GM21528 (cell line): Measurements from ENCODE around the gene MAPKAPK3.
A peak's percentile ranks its signal among the peaks of the same experiment; 100 is the strongest.

ENCODE experiments used
- ATAC-seq: cut with Tn5 transposase; IDR thresholded peaks from one replicate; pipeline ENCODE4 v1.9.1; 2021; ENCODE audit warnings: mild to moderate bottlenecking, moderate library complexity; ENCODE audit not compliant: unreplicated experiment, low FRiP score

Gene MAPKAPK3

GRCh38 chr3:50617096-50617791 is at the start of gene MAPKAPK3:
TSS of gene MAPKAPK3 (plus strand) at chr3:50617151. CDS start at chr3:50617566, 415 bp downstream.
- ATAC-seq: peak; percentile 19

GRCh38 chr3:50567386-50568167 is 49.4 kb upstream of the MAPKAPK3 start, which contains the start of gene C3orf18:
TSS of gene C3orf18 (minus strand) at chr3:50567747. CDS start at chr3:50565699, 2,048 bp downstream.
- peak; percentile 76 for ATAC-seq

GRCh38 chr3:50568947-50569749 is 47.8 kb upstream of the MAPKAPK3 start, which contains the start of gene HEMK1:
TSS of gene HEMK1 (plus strand) at chr3:50569522. CDS start at chr3:50571105, 1,583 bp downstream.
- peak; percentile 70 for ATAC-seq

GRCh38 chr3:50570508-50571279 is 46.3 kb upstream of the MAPKAPK3 start:
- ATAC-seq: no peak

- ATAC-seq: no peak
Observed at GRCh38 chr3:50571486-50571885, 45.5 kb upstream of the MAPKAPK3 start.

GRCh38 chr3:50572158-50572557 is 44.8 kb upstream of the MAPKAPK3 start:
- no peak for ATAC-seq

- no peak for ATAC-seq
Observed at GRCh38 chr3:50572801-50573371, 44.1 kb upstream of the MAPKAPK3 start.

GRCh38 chr3:50573566-50574443 is 43.1 kb upstream of the MAPKAPK3 start:
- no peak for ATAC-seq

- ATAC-seq: no peak
Observed at GRCh38 chr3:50574444-50574831, 42.5 kb upstream of the MAPKAPK3 start.

GRCh38 chr3:50575372-50575771 is 41.6 kb upstream of the MAPKAPK3 start:
- no peak for ATAC-seq

- no peak for ATAC-seq
Observed at GRCh38 chr3:50577348-50577747, 39.6 kb upstream of the MAPKAPK3 start.

- ATAC-seq: no peak
Observed at GRCh38 chr3:50580683-50581458, 36.1 kb upstream of the MAPKAPK3 start.

- ATAC-seq: no peak
Observed at GRCh38 chr3:50581459-50581842, 35.5 kb upstream of the MAPKAPK3 start.

- ATAC-seq: no peak
Observed at GRCh38 chr3:50582083-50582482, 34.9 kb upstream of the MAPKAPK3 start.

GRCh38 chr3:50583897-50584296 is 33.1 kb upstream of the MAPKAPK3 start:
- no peak for ATAC-seq

GRCh38 chr3:50584391-50584790 is 32.6 kb upstream of the MAPKAPK3 start:
- ATAC-seq: no peak

- ATAC-seq: no peak
Observed at GRCh38 chr3:50585919-50586762, 30.8 kb upstream of the MAPKAPK3 start.
